Dedifferentiated amniotic fluid mesenchymal stem cell (primary cell): ENCODE measurements around the gene SLK.

ENCODE experiments used
- DNase-seq: peaks from one replicate; pipeline ENCODE4 v3.0.0-alpha.2; 2016; ENCODE audit errors: extremely low spot score

SLK gene

DNA sequence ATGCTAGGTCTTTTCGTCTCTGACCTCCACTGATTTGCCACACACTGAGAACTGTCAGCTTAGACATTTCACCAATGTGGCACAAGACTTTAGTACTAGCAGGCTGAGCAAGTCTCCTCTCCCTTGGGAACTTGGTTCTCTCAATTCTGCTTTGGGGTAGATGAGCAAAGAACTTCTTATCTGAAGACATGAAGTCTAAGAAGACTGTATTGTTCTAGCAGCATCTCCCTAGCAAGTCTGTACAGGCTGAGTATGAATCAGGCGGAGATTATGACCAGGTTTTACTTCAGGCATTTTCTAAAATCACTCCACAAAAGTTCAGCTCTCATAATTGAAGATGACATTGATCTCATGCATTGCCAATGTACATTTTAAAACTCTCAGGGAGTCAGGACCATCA lies 25.1 kb upstream of the SLK start:
- DNase-seq, result no peak

DNA sequence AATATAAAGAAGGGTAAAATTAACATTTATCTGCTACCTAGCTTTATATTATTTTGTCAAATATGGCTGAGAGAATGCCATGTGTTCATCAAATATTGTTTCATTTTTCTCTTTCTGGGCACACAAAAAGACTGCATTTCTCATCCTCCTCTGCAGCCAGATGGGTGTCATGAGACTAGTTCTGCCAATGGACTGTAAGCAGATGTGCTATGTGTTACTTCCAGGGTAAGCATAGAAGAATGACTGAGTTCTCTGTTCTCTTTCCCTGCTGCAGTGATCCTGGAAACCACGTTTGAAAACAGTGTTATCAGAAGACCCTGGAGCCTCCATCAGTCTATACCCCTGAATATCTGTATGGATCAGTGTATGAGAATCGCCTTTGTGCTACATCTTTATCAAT lies 24.1 kb upstream of the SLK start:
- DNase-seq, result no peak

DNA sequence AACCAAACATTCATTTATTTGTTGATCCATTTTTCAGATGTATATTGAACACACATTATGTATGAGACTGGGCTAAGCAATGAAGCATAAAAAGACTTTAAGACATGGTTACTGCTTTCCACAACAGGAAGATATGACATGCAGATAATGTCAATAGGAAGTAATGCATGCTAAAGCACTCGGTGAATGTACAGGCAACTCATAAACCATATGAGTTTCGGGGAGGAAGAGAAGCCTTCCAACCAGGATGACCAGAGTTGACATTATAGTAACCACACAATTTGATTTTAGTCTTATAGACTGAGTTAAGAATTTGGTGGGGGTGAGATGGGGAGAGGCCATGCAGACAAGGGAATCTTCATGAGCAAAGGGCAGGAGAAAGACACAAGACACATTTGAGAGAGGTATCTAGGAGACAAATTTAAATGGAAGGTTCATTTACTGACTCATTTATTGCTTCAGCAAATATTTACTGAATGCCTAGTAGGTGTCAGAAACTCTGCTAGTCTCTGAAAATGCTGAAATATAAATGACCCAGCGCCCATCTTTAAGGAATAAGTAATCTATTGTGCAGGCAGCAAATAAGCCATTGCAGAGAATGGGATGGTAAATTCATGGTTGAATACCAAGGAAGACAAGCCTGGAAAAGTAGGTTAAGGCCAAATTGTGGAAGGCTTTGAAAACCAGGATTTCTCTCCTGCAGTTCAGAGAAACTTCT lies 19.0 kb upstream of the SLK start:
- DNase-seq, result no peak

DNA sequence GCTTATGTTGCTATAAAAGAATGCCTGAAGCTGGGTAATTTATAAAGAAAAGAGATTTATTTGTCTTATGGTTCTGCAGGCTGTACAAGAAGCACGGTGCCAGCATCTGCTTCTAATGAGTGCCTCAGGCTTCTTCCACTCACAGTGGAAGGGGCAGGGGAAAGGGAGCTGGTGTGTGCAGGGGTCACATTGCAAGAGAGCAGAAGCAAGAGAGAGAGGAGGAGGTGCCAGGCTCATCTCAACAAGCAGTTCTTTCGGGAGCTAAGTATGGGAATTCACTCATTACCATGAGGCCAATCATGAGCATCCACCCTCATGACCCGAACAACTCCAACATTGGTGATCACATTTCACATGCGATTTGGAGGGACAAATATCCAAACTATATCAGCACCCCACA lies 17.2 kb upstream of the SLK start:
- no peak for DNase-seq

DNA sequence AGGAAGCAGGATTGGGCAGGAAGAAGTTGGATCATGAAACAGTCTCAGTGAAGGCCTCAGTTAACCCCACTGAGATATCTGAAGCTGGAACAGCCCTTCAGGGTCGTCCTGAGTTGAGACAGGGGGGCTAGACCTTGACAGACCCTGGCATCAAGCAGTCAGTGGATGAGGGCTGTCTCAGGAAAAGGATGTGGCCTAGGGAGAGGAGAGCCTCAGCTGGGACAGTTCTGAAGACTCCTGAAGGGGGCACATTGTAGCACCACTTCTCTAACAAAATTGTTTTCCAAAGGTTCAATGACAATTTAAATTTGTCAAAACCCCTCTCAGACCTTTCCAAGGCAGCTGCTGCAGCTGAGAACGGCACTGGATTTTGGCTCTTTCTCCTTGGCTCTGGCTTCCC lies 15.8 kb upstream of the SLK start:
- DNase-seq, result no peak

DNA sequence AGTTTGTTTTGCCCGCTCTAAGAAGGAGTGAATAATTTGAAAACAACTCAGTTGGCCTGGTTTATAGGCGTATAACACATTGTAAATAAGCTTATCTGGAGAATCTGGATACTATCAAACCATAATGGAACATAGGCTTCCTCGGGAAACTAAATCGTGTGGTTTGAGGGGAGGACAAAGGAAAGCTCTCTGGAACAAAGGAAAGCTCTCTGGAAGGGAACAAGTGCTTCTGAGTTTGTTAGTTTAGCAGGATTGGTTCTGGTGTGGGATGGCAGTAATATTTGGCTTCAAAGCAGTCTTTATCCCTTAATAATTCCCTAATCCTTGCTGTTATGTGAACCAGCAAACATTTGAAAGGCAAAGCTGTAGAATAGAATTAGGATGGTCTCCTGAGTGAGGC lies 15.0 kb upstream of the SLK start:
- no peak for DNase-seq

DNA sequence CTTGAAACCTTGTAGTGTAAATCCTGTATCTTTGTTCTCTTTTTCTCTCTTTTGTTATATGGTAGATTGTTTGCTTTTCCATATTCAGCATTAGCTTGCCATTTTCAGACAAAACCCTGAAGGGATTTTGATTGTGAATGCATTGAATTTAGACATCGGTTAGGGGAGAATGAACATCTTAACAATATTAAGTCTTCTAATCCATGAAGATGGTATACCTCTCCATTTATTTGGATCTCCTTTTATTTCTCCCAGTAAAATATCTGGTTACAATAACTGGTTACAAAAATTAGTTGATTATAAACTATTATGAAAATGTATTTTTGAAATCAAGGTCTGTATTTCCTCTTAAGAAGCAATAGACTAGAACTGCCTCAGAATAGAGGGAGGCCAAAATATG lies 12.4 kb upstream of the SLK start:
- no peak for DNase-seq

DNA sequence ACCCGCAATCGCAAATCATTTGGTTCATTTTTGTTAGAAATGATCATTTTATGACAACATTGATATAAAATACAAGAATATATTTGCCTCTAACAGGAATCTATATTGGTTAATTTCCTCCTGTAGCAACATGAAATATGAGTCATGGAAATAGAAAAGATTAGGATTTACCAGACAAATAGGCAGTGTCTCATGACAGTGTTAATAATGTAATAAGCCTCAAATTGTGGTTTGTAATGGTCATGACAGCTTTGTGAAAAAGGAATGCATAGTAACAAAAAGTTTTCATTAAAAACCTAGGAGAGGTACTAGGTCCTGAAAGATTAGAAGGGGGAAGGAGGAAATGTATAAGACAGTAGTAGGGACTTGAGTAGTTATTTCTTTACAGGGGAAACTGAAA lies 7.9 kb upstream of the SLK start:
- no peak for DNase-seq

DNA sequence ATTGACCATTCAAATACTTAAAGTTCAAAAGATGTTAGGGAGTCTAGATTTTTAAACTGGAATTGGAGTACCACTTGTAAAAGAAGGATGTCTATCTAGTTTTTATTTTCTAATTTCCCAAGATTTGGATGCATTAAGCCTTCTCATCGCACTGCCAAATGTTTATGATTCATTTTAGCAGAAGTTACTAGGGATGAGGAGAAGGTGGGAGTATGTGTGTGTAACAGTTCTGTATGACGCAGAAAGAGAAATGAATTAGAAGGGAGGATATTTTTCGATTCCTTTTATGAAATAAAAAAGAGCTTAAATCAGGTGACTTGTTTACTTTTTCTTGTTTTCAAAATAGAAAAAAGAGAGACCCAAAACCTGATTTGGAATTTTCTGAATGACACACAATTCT lies 6.8 kb upstream of the SLK start:
- no peak for DNase-seq

DNA sequence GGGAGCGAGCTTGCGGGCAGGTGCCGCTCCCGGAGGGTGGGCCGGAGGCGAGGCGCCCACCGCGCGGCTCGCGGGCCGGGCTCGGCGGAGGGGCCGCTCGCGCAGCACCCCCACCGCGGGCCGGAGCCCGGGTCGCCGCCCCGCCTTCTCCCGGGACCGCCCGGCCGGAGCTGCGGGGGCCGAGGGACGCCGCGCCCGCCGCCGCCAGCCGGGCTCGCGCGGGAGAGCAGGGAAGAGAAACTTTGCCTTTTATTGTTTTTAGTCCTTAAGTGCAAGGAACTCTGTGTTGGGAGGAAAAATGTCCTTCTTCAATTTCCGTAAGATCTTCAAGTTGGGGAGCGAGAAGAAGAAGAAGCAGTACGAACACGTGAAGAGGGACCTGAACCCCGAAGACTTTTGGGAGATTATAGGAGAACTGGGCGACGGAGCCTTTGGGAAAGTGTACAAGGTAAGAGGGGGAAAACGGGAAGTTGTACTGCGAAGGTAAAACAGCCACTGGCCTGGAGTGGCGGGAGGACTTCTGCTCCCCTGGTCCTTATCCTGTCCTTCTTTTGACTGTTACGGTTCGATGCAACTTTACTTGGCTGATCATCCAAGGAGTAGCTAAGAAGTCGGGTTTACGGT lies 620 bp downstream of the SLK start:
- DNase-seq, result no peak

DNA sequence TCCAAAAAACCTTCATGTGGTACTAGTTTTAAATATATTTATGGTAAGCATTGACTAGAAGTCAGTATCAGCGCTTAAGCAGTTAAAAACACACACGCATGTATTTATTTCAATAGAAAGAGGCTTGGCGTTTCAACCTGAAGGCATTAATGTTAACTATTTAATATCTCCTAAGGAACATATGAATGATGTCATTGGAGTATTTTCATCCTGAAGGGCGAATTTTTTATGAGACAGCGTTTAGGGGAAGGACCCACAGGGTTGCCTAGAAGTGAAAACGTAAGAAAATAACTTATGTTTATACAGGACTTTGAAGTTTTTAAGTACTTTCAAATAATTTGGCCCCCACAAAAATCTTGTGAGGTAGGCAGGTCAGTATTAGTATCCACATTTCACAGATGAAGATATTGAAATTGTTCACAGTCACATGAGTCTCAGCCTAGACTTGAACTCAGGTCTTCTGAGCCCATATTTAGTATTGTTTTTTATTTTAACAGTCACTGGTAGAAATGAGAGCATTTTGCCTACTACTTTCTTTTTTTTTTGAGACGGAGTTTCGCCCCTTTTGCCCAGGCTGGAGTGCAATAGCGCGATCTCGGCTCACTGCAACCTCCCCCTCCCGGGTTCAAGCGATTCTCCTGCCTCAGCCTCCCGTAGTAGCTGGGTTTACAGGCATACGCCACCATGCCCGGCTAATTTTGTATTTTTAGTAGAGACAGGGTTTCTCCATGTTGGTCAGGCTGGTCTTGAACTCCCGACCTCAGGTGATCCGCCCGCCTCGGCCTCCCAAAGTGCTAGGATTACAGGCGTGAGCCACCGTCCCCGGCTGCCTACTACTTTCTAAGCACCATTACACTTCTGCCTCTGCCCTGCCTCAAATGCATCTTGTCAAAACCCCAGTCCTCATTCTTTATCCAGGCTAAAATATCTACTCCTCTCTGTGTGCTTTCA lies 1.8 kb downstream of the SLK start:
- DNase-seq, result no peak

DNA sequence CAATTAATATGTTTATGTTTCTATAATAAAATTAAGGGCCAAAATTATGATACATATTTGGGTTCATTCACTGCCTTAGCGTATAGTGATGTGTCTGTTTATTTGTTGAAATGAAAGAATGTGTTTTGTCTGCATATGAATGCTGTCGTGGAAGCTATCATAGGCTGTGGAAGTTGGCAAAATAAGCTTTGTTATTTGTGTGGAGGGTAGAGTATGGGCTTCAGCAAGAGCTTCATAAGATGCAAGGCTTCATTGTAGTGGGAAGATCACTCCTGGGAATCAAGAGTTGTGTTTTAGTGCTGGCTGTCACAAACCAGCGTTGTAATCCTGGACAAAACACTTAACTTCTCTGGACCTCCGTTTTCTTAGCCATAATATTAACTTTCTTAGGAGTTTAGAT lies 2.5 kb downstream of the SLK start:
- no peak for DNase-seq

DNA sequence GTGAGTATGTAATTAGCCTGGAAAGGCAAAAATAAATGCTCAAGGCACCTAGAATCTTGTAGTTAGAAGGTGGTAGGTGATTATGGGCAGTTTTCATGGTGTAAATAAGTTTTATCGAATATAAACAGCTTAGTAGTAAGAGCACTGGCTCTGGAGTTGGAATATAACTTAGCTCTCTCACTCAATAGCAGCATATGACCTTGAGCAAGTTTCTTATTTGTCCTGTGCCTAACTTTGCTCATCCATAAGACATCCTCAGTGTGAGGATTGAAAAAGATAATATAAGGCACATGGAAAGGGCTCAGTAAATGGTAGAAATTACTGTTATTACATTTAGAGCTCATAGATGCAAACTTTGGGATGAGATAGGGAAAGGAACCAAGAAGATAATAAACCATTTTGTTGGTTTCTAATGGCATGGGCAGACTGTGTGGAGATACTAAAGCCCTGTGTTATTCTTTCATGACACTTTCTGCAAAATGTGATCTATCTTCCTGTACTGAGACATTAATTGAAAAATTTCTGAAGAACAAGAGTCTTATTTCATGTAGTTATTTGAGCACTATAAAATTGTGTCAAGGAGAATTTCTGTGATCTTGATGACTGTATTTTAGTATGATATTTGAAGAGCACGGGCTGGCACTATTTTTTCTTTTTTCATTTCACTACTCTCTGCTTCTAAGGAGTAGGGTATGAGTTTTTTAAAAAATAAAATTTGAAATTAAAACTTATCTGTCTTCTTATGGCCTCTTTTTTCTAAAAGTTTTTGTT lies 3.1 kb downstream of the SLK start:
- no peak for DNase-seq

DNA sequence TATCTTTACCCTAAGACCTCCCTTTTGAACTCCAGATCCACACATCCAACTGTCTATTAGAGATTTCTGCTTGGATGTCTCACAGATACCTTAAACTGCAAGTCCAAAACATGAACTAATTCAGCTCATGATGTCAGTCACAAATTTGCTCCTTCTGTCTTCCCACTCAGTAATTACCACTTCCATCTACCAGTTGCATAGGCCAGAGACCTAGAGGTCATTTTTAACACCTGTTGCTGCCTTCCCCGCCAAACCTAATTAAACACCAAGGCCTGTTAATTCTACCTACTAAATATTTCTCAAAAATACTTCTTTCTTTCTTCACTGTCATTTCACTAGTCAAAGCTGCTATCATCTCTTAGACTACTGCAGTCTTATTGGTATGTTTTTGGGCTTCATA lies 8.2 kb downstream of the SLK start:
- no peak for DNase-seq

DNA sequence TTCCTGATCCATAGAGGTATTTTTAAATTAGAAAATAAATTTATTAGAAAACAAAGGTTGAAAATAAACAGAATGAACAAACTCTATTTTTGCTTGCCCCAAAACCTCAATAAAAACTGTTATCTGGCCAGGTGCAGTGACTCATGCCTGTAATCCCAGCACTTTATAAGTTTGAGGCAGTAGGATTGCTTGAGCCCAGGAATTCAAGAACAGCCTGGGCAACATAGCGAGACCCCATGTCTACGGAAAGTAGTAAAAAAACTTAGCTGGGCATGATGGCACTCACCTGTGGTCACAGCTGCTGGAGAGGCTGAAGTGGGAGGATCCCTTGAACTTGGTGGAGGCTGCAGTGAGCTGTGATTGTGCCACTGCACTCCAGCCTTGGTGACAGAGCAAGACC lies 10.3 kb downstream of the SLK start:
- DNase-seq, result no peak

DNA sequence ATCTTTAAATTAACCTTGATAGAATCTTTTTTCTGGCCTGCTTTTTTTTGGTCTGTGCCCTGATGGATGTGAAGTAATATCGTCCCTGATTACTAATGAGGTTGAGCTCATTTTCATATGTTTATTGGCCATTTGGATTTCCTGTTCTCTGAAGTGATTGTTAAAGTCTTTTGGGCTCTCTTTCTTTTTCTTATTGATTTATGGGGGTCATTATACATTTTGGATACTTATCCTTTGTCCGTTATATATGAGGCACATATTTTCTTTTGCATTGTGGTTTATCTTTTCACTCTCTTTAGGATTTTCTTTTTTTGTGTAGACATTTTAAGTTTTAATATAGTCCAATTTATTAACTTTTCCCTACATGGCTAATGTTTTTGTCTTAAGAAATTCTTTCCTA lies 12.6 kb downstream of the SLK start:
- DNase-seq, result no peak

DNA sequence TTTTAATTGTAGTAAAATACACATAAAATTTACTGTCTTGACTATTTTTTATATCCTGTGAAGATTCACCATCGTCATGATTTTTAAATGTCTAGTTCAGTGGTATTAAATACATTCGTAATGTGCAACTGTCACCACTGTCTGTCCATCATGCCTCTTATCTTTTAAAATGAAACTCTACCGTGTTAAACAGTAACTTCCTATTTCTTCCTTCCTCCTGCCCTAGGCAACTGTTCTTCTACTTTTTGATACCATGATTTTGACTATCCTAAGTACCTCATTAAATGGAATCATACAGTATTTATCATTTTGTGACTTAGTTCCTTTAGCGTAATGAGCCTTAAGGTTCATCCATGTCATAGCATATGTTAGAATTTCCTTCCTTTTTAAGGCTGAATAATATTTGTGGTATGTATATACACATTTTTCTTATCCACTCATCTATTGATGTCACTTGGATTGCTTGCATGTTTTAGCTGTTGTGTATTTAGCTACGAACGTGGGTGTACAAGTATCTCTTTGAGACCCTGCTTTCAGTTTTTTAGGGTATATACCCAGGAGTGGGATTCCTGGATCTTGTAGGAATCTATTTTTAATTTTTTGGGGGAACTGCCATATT lies 13.5 kb downstream of the SLK start:
- no peak for DNase-seq

DNA sequence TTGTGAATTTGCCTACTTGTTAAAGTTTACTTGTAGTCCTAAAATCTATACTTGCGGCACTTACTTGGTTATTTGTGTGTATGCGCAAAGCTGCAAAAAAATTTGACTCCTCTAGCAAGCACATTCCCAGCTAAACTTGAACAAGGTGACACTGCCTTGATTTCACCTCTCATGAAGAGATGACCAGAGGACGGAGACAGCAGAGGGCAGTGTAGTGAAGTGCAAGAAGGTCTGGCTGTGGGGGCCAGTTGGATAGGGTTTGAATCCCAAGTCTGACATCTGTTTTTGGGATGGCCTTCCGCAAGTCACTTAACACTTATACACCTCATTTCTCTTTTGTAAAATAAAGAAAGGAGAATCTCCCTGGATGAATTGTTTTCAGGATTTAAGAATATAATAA lies 15.7 kb downstream of the SLK start:
- no peak for DNase-seq

DNA sequence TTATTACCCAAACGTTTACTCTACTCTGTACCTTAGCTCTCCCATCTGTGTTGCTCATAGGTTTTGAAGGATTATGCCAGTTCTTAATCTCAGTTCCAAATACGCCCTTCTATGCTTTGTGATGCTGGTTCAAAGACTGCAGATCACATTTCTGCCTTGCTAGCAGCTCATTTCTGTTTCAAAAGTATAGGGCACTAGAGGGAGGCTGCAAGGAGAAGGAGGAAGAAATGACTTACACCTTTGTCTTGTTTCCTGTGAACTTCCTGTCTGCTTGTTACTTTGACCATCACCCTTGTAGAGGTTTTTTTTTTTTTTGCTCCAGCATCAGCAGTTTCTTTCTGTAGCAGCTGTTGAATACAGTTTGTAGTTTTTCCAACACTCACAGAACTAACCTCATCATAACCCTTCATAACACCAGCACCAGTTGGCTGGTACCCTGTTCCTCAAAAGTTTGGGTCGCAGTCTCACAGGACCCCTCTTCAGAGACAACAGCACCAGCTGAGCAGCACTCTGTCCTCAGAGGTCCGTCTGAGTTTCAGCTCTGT lies 16.5 kb downstream of the SLK start:
- no peak for DNase-seq

DNA sequence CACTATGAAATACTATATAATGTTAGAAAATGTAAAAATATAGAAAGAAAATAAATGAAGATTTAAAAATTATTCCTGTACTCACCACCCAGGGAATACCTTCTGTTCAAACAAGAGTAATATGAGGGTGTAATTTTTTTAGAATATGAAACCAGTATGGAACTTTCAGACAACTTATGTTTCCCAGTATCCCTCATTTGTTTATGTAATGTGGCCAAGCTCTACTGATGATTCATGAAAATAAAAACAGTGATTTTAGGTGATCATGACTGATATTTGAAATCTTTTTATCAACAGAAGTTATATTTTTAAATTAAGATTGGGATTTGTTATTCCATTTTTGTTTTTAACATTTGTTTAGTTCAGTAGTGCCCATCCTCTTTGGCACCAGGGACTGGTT lies 18.8 kb downstream of the SLK start:
- no peak for DNase-seq

DNA sequence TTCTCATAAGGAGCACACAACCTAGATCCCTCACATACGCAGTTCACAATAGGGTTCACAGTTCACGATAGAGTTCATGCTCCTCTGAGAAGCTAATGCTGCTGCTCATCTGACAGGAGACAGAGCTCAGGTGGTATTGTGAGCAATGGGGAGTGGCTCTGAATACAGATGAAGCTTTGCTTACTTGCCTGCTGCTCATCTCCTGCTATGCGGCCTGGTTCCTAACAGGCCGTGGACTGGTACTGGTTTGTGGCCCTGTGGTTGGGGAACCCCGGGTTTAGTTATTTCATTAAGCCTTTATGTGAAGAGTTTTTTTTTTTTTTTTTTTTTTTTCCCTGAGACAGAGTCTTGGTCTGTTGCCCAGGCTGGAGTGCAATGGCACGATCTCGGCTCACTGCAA lies 19.4 kb downstream of the SLK start:
- no peak for DNase-seq
